Epithelial cell of proximal tubule (primary cell): ENCODE measurements around the gene ARID3C. TPM values are rescaled to one million over a fixed set of nuclear protein-coding genes. Genes with fewer than 3 reads are reported as not detected.

Experiments
- DNase-seq: peaks from one replicate; pipeline ENCODE4 v3.0.0-alpha.2; 2011; ENCODE audit warnings: low read depth
- H3K4me3 ChIP-seq: 2 replicates; pipeline ENCODE4 v1.5.1; 2011; ENCODE audit warnings: low read depth, mild to moderate bottlenecking, low read length
- CTCF ChIP-seq: conservative IDR thresholded peaks from 2 replicates; pipeline ENCODE4 v1.5.1; 2012; ENCODE audit warnings: low read depth, mild to moderate bottlenecking, low read length
- total RNA-seq: library from RNA; depleted of rRNA; stranded (reverse); fragments of >200 nt; gene quantifications from 2 replicates; pipeline ENCODE4 v1.2.3, GENCODE V29; 2015

Gene ARID3C
- total RNA-seq, 1 donor from 2014 or later = not detected

- no peak for TF ChIP-seq CTCF
- peak overlapping the region; percentile 98 for H3K4me3 ChIP-seq
- DNase-seq = no peak
Observed at GRCh38 chr9:34665381-34666250, 36.8 kb upstream of the ARID3C start.

- TF ChIP-seq CTCF = no peak
- no peak for DNase-seq
- H3K4me3 ChIP-seq = peak overlapping the region; percentile 98
Observed at GRCh38 chr9:34665067-34665380, 36.2 kb upstream of the ARID3C start.

- peak; percentile 99 for TF ChIP-seq CTCF
- H3K4me3 ChIP-seq = peak overlapping the region; percentile 98
- DNase-seq = no peak
Observed at GRCh38 chr9:34664281-34665066, 35.6 kb upstream of the ARID3C start.

GRCh38 chr9:34663303-34663605, 34.4 kb upstream of the ARID3C start:
- DNase-seq = no peak
- TF ChIP-seq CTCF = no peak
- no peak overlapping the region for H3K4me3 ChIP-seq

- H3K4me3 ChIP-seq = no peak within 1 kb of the TSS
- no peak for DNase-seq
- TF ChIP-seq CTCF = no peak
Observed at GRCh38 chr9:34662526-34663302, 33.8 kb upstream of the ARID3C start, which contains the start of gene CCL27. TSS of gene CCL27 (minus strand) at chr9:34662657. CDS start at chr9:34662633, 24 bp downstream.

GRCh38 chr9:34659592-34660253, 30.9 kb upstream of the ARID3C start:
- TF ChIP-seq CTCF = no peak
- no peak for DNase-seq
- no peak overlapping the region for H3K4me3 ChIP-seq
